CD4-positive, alpha-beta T cell treated with Interleukin-2 at 100 ng/mL for 4 hours (primary cell): Measurements from ENCODE around the gene NRROS.
A peak's percentile ranks its signal among the peaks of the same experiment; 100 is the strongest.
"Not testable (repeated sequence)": the region's sequence is repeated elsewhere in the genome, so short reads cannot be mapped to it uniquely, and the experiment has no call there.

Experiments used
- DNase-seq: peaks from one replicate; pipeline ENCODE4 v3.0.0-alpha.2; 2020; ENCODE audit warnings: low spot score

NRROS gene

GRCh38 chr3:196624907-196625306 is 14.6 kb upstream of the NRROS start:
- no peak for DNase-seq

GRCh38 chr3:196625331-196625730 is 14.2 kb upstream of the NRROS start:
- no peak for DNase-seq

- no peak for DNase-seq
Measured at GRCh38 chr3:196627918-196628231, 11.6 kb upstream of the NRROS start.

GRCh38 chr3:196629228-196629627 is 10.3 kb upstream of the NRROS start:
- no peak for DNase-seq

GRCh38 chr3:196631682-196632045 is 7.8 kb upstream of the NRROS start:
- peak; percentile 77 for DNase-seq

- peak; percentile 90 for DNase-seq
Measured at GRCh38 chr3:196632046-196632751, 7.3 kb upstream of the NRROS start.

- DNase-seq, result no peak
Measured at GRCh38 chr3:196633555-196634151, 5.8 kb upstream of the NRROS start.

- no peak for DNase-seq
Measured at GRCh38 chr3:196634224-196634623, 5.3 kb upstream of the NRROS start.

- no peak for DNase-seq
Measured at GRCh38 chr3:196634829-196635228, 4.7 kb upstream of the NRROS start.

GRCh38 chr3:196636369-196637349 is 2.8 kb upstream of the NRROS start:
- no peak for DNase-seq

- DNase-seq, result not testable (repeated sequence)
Measured at GRCh38 chr3:196637941-196638340, 1.6 kb upstream of the NRROS start.

- no peak for DNase-seq
Measured at GRCh38 chr3:196638861-196639482, 522 bp upstream of the NRROS start.

GRCh38 chr3:196640297-196641018 is 964 bp downstream of the NRROS start:
- DNase-seq, result no peak

GRCh38 chr3:196641333-196642054 is 2.0 kb downstream of the NRROS start:
- DNase-seq, result peak; percentile 68

GRCh38 chr3:196642434-196642833 is 2.9 kb downstream of the NRROS start:
- DNase-seq, result no peak

- DNase-seq, result peak; percentile 32
Measured at GRCh38 chr3:196643201-196643749, 3.8 kb downstream of the NRROS start.

- DNase-seq, result no peak
Measured at GRCh38 chr3:196643761-196644160, 4.3 kb downstream of the NRROS start.

GRCh38 chr3:196645096-196645495 is 5.6 kb downstream of the NRROS start:
- peak; percentile 36 for DNase-seq

- no peak for DNase-seq
Measured at GRCh38 chr3:196645897-196646665, 6.6 kb downstream of the NRROS start.

GRCh38 chr3:196646666-196647216 is 7.2 kb downstream of the NRROS start:
- DNase-seq, result no peak
